H9 (cell line): Measurements from ENCODE around the gene CAMTA1. TPM values are rescaled to one million over a fixed set of nuclear protein-coding genes. Genes with fewer than 3 reads are reported as not detected.

ENCODE experiments used
- DNase-seq: peaks from one replicate; pipeline ENCODE4 v3.0.0-alpha.2; 2017
- H2AFZ ChIP-seq: one replicate; pipeline ENCODE4 v1.6.1; 2013; ENCODE audit warnings: mild to moderate bottlenecking, low read length, control low read depth, moderate library complexity
- H2AK5ac ChIP-seq: 2 replicates; pipeline ENCODE4 v1.6.1; 2013; ENCODE audit warnings: low read length, control low read depth, mixed read lengths; ENCODE audit not compliant: insufficient read length
- H2BK120ac ChIP-seq: one replicate; pipeline ENCODE4 v1.6.1; 2013; ENCODE audit warnings: low read depth, mild to moderate bottlenecking, low read length, control low read depth, inconsistent platforms; ENCODE audit not compliant: poor library complexity, severe bottlenecking
- H2BK12ac ChIP-seq: 2 replicates; pipeline ENCODE4 v1.6.1; 2013; ENCODE audit warnings: low read length, control low read depth, mixed read lengths, low read depth; ENCODE audit not compliant: insufficient read length
- H2BK15ac ChIP-seq: 2 replicates; pipeline ENCODE4 v1.6.1; 2013; ENCODE audit warnings: low read depth, low read length, control low read depth
- H2BK20ac ChIP-seq: one replicate; pipeline ENCODE4 v1.6.1; 2013; ENCODE audit warnings: low read depth, mild to moderate bottlenecking, low read length, control low read depth, inconsistent platforms; ENCODE audit not compliant: poor library complexity, severe bottlenecking
- H2BK5ac ChIP-seq: 2 replicates; pipeline ENCODE4 v1.6.1; 2013; ENCODE audit warnings: low read length, control low read depth, mixed read lengths; ENCODE audit not compliant: insufficient read length
- H3K14ac ChIP-seq: 2 replicates; pipeline ENCODE4 v1.6.1; 2013; ENCODE audit warnings: low read length, control low read depth; ENCODE audit not compliant: insufficient read depth
- H3K18ac ChIP-seq: 2 replicates; pipeline ENCODE4 v1.6.1; 2013; ENCODE audit warnings: low read depth, mild to moderate bottlenecking, mixed read lengths, low read length, control low read depth; ENCODE audit not compliant: insufficient read length
- H3K23ac ChIP-seq: 2 replicates; pipeline ENCODE4 v1.6.1; 2013; ENCODE audit warnings: low read length, control low read depth, mixed read lengths, low read depth; ENCODE audit not compliant: insufficient read length
- H3K23me2 ChIP-seq: 2 replicates; pipeline ENCODE4 v1.6.1; 2013; ENCODE audit warnings: low read depth, mild to moderate bottlenecking, mixed read lengths, low read length, control low read depth; ENCODE audit not compliant: insufficient read length, poor library complexity, severe bottlenecking
- H3K27ac ChIP-seq: 2 replicates; pipeline ENCODE4 v1.5.1; 2013; ENCODE audit warnings: low read length, control low read depth, mixed read lengths, low read depth; ENCODE audit not compliant: insufficient read length
- H3K27me3 ChIP-seq: 2 replicates; pipeline ENCODE4 v1.6.1; 2013; ENCODE audit warnings: low read length, control low read depth, inconsistent platforms; ENCODE audit not compliant: insufficient read depth
- H3K4ac ChIP-seq: 2 replicates; pipeline ENCODE4 v1.6.1; 2013; ENCODE audit warnings: low read depth, mild to moderate bottlenecking, control low read depth, inconsistent platforms, low read length, moderate library complexity
- H3K4me1 ChIP-seq: 2 replicates; pipeline ENCODE4 v1.6.1; 2013; ENCODE audit warnings: low read length, control low read depth, inconsistent platforms; ENCODE audit not compliant: insufficient read depth
- H3K4me2 ChIP-seq: 2 replicates; pipeline ENCODE4 v1.6.1; 2013; ENCODE audit warnings: low read length, control low read depth, mixed read lengths; ENCODE audit not compliant: insufficient read length, insufficient read depth
- H3K56ac ChIP-seq: 2 replicates; pipeline ENCODE4 v1.6.1; 2013; ENCODE audit warnings: low read depth, mild to moderate bottlenecking, mixed read lengths, low read length, control low read depth; ENCODE audit not compliant: insufficient read length
- H3K79me1 ChIP-seq: 2 replicates; pipeline ENCODE4 v1.6.1; 2013; ENCODE audit warnings: low read depth, mild to moderate bottlenecking, moderate library complexity, low read length, control low read depth, inconsistent platforms; ENCODE audit not compliant: insufficient read depth, poor library complexity, severe bottlenecking
- H3K79me2 ChIP-seq: 2 replicates; pipeline ENCODE4 v1.6.1; 2013; ENCODE audit warnings: low read length, control low read depth, inconsistent platforms; ENCODE audit not compliant: insufficient read depth
- H3K9ac ChIP-seq: 2 replicates; pipeline ENCODE4 v1.6.1; 2013; ENCODE audit warnings: low read length, control low read depth, mixed read lengths; ENCODE audit not compliant: insufficient read length; ENCODE audit errors: extremely low read depth
- H3K9me3 ChIP-seq: one replicate; pipeline ENCODE4 v1.6.1; 2013; ENCODE audit warnings: low read depth, low read length, inconsistent platforms; ENCODE audit not compliant: control insufficient read depth
- H3T11ph ChIP-seq: one replicate; pipeline ENCODE4 v1.6.1; 2013; ENCODE audit warnings: mild to moderate bottlenecking, low read length, control low read depth, inconsistent platforms
- H4K20me1 ChIP-seq: one replicate; pipeline ENCODE4 v1.6.1; 2013; ENCODE audit not compliant: control insufficient read depth, insufficient read length, insufficient read depth
- H4K5ac ChIP-seq: 2 replicates; pipeline ENCODE4 v1.6.1; 2013; ENCODE audit warnings: low read depth, mild to moderate bottlenecking, mixed read lengths, low read length, control low read depth; ENCODE audit not compliant: insufficient read length
- H4K8ac ChIP-seq: replicated peaks from 2 replicates; pipeline ENCODE4 v1.6.1; 2013; ENCODE audit warnings: low read length, control low read depth, mixed read lengths, low read depth; ENCODE audit not compliant: insufficient read length
- H4K91ac ChIP-seq: 2 replicates; pipeline ENCODE4 v1.6.1; 2013; ENCODE audit warnings: low read depth, mild to moderate bottlenecking, moderate library complexity, mixed read lengths, low read length, control low read depth; ENCODE audit not compliant: insufficient read length
- H3K27ac Mint-ChIP-seq, 3 experiments: 2 replicates in 2 of 3; 3 replicates in 1 of 3; pipeline ENCODE4 v1.8.0; 2020 to 2021; ENCODE audit warnings: mixed read lengths in 3 of 3, mild to moderate bottlenecking in 1 of 3, moderate library complexity in 1 of 3
- H3K27me3 Mint-ChIP-seq: 2 replicates; pipeline ENCODE4 v1.8.0; 2021; ENCODE audit warnings: low read depth, mild to moderate bottlenecking, moderate library complexity, mixed read lengths
- H3K36me3 Mint-ChIP-seq, 3 experiments: 2 replicates in 2 of 3; 3 replicates in 1 of 3; pipeline ENCODE4 v1.8.0; 2020 to 2021; ENCODE audit warnings: low read depth in 3 of 3, mixed read lengths in 3 of 3; ENCODE audit not compliant: insufficient read depth in 1 of 3
- H3K4me1 Mint-ChIP-seq, 2 experiments: 2 replicates each; pipeline ENCODE4 v1.8.0; 2020; ENCODE audit warnings: mixed read lengths in 2 of 2
- H3K4me3 Mint-ChIP-seq, 2 experiments: 2 replicates in 1 of 2; 3 replicates in 1 of 2; pipeline ENCODE4 v1.8.0; 2020 to 2021; ENCODE audit warnings: mild to moderate bottlenecking in 2 of 2, mixed read lengths in 2 of 2, moderate library complexity in 1 of 2
- H3K9me3 Mint-ChIP-seq, 2 experiments: 2 replicates in 1 of 2; 3 replicates in 1 of 2; pipeline ENCODE4 v1.8.0; 2020; ENCODE audit warnings: mild to moderate bottlenecking in 2 of 2, mixed read lengths in 2 of 2, moderate library complexity in 1 of 2
- CTCF ChIP-seq: fragments of 200-600 bp; sonication (generic); conservative IDR thresholded peaks from 3 replicates; pipeline ENCODE4 v1.8.0; 2021; ENCODE audit warnings: antibody characterized with exemption, mild to moderate bottlenecking
- WGBS: extraction: QIAGEN DNeasy Blood & Tissue Kit; methylation state at CpG from one replicate; pipeline ENCODE4 v1.1.7; 2013; ENCODE audit warnings: missing lambda C conversion rate, low lambda C conversion rate, mixed read lengths; ENCODE audit not compliant: insufficient read length; ENCODE audit errors: extremely low coverage; 5-methylcytosine and 5-hydroxymethylcytosine counted together
- total RNA-seq: library from RNA; stranded (reverse); gene quantifications from 2 replicates; pipeline ENCODE4 v1.2.1, GENCODE V29; 2021

The CAMTA1 gene
- total RNA-seq, 1 experiment from 2014 or later = 115 TPM

GRCh38 chr1:7220712-7221252 is 435.5 kb downstream of the CAMTA1 start:
- Mint-ChIP-seq H3K9me3 (no peaks in the 10 kb centered on the region; a peak in 1 of 5 replicates), H3K4me1 (peaks cover 0 to 2% of the 10 kb centered on the region in 2 experiments; a peak in 2 of 4 replicates), H3K27ac (no peak overlapping the region; a peak in 1 of 7 replicates), H3K27me3 (no peaks in the 10 kb centered on the region), H3K4me3 (no peak overlapping the region), H3K36me3 (no peaks in the 10 kb centered on the region; a peak in 1 of 7 replicates)
- H2BK15ac ChIP-seq = no peak overlapping the region
- no peaks in the 10 kb centered on the region for H3K27me3 ChIP-seq
- H2BK12ac ChIP-seq = no peak overlapping the region
- no peak overlapping the region for H3T11ph ChIP-seq
- no peak overlapping the region for H3K56ac ChIP-seq
- H4K91ac ChIP-seq = no peak overlapping the region
- H3K79me2 ChIP-seq = no peaks in the 10 kb centered on the region
- no peak overlapping the region for H3K4me2 ChIP-seq
- H3K18ac ChIP-seq = no peak overlapping the region
- no peak overlapping the region for H3K14ac ChIP-seq
- no peak overlapping the region for H2BK120ac ChIP-seq
- H2AK5ac ChIP-seq = no peak overlapping the region
- H3K23me2 ChIP-seq = no peaks in the 10 kb centered on the region
- H4K20me1 ChIP-seq = no peaks in the 10 kb centered on the region
- no peaks in the 10 kb centered on the region for H3K9me3 ChIP-seq
- TF ChIP-seq CTCF = no peak
- no peak overlapping the region for H4K5ac ChIP-seq
- H3K9ac ChIP-seq = no peak overlapping the region
- H3K79me1 ChIP-seq = no peaks in the 10 kb centered on the region
- DNase-seq = no peak
- H2BK5ac ChIP-seq = no peak overlapping the region
- H2BK20ac ChIP-seq = no peak overlapping the region
- no peak overlapping the region for H2AFZ ChIP-seq
- H3K27ac ChIP-seq = no peak overlapping the region
- H3K23ac ChIP-seq = no peak overlapping the region
- no CpG with 5 or more reads among the region's 13 CpGs for WGBS
- no peak overlapping the region for H4K8ac ChIP-seq
- no peak overlapping the region for H3K4ac ChIP-seq
- no peaks in the 10 kb centered on the region for H3K4me1 ChIP-seq
